Breast epithelium (tissue), 4 donors: ENCODE measurements around the gene MEX3D. TPM values are rescaled to one million over a fixed set of nuclear protein-coding genes. Genes with fewer than 3 reads are reported as not detected.

Experiments used
- DNase-seq, 2 donors: peaks; one replicate each; pipeline ENCODE4 v3.0.0-alpha.2; 2019; ENCODE audit warnings: low spot score in 2 of 2
- H3K27ac ChIP-seq, 2 donors: fragments of 200-600 bp; sonication (generic) in 1 of 2; one replicate each; pipeline ENCODE4 v1.5.1; 2016 to 2019; ENCODE audit warnings: mild to moderate bottlenecking in 1 of 2
- H3K27me3 ChIP-seq, 2 donors: fragments of 200-600 bp; sonication (generic) in 1 of 2; one replicate each; pipeline versions ENCODE4 v1.5.1 to v1.6.0; 2017 to 2019; ENCODE audit warnings: control low read depth in 1 of 2, mild to moderate bottlenecking in 1 of 2
- H3K36me3 ChIP-seq: fragments of 200-600 bp; one replicate; pipeline ENCODE4 v1.5.1; 2019
- H3K4me1 ChIP-seq, 2 donors: fragments of 200-600 bp; sonication (generic); one replicate each; pipeline ENCODE4 v1.5.1; 2016 to 2019; ENCODE audit warnings: control low read depth in 1 of 2
- H3K4me3 ChIP-seq, 3 donors: fragments of 200-600 bp; sonication (generic); 1 replicate in 2 of 3; 2 replicates in 1 of 3; pipeline ENCODE4 v1.5.1; 2016 to 2019; ENCODE audit warnings: mild to moderate bottlenecking in 3 of 3, moderate library complexity in 2 of 3
- H3K9me3 ChIP-seq, 2 donors: fragments of 200-600 bp; sonication (generic) in 1 of 2; one replicate each; pipeline ENCODE4 v1.5.1; 2016 to 2019; ENCODE audit warnings: control low read depth in 1 of 2
- POLR2A ChIP-seq: fragments of 450-650 bp; IDR thresholded peaks from one replicate; pipeline ENCODE4 v1.6.1; 2016; ENCODE audit warnings: antibody characterized with exemption, mild to moderate bottlenecking, moderate library complexity
- POLR2AphosphoS5 ChIP-seq, 3 donors: sonication (generic); formaldehyde crosslinking; IDR thresholded peaks; one replicate each; pipeline ENCODE4 v1.6.1; 2017; ENCODE audit warnings: antibody characterized with exemption in 3 of 3
- intact Hi-C: fragments of 100-400 bp; cut with DNase I; formaldehyde crosslinking; loops from one replicate; pipeline ENCODE4 v1.15.1; 2023; ENCODE audit warnings: low total_unique reads
- total RNA-seq, 3 donors: library from RNA; depleted of rRNA; stranded (reverse); fragments of >200 nt; gene quantifications; one replicate each; pipeline ENCODE4 v1.1.0, GENCODE V29; 2016
- TF ChIP-seq, protein P1 (sequence below), 3 donors: fragments of 450-650 bp; IDR thresholded peaks; one replicate each; pipeline ENCODE4 v1.5.1; 2016 to 2017; ENCODE audit warnings: antibody characterized with exemption in 3 of 3, mild to moderate bottlenecking in 3 of 3, moderate library complexity in 3 of 3

Gene MEX3D
- total RNA-seq, 3 donors from 2014 or later, result 12.5 to 14.3 (median 12.6) TPM

- no peaks in the 10 kb centered on the region for H3K9me3 ChIP-seq
- peaks cover 9% of the 10 kb centered on the region for H3K36me3 ChIP-seq
- intact Hi-C loops, result no loop called here
- H3K4me3 ChIP-seq, result no peak overlapping the region
- H3K27me3 ChIP-seq, result no peaks in the 10 kb centered on the region
- no peak for DNase-seq
- TF ChIP-seq POLR2A (no peak), POLR2AphosphoS5 (IDR thresholded peaks at IDR 0.05) (no peak)
- TF ChIP-seq, protein P1, sequence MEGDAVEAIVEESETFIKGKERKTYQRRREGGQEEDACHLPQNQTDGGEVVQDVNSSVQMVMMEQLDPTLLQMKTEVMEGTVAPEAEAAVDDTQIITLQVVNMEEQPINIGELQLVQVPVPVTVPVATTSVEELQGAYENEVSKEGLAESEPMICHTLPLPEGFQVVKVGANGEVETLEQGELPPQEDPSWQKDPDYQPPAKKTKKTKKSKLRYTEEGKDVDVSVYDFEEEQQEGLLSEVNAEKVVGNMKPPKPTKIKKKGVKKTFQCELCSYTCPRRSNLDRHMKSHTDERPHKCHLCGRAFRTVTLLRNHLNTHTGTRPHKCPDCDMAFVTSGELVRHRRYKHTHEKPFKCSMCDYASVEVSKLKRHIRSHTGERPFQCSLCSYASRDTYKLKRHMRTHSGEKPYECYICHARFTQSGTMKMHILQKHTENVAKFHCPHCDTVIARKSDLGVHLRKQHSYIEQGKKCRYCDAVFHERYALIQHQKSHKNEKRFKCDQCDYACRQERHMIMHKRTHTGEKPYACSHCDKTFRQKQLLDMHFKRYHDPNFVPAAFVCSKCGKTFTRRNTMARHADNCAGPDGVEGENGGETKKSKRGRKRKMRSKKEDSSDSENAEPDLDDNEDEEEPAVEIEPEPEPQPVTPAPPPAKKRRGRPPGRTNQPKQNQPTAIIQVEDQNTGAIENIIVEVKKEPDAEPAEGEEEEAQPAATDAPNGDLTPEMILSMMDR (IDR thresholded peaks at IDR 0.05), result no peak
- no peak overlapping the region for H3K27ac ChIP-seq
- peaks cover 0 to 6% of the 10 kb centered on the region in 2 donors for H3K4me1 ChIP-seq
Measured at GRCh38 chr19:1598777-1599459, 30.8 kb upstream of the MEX3D start.

DNA sequence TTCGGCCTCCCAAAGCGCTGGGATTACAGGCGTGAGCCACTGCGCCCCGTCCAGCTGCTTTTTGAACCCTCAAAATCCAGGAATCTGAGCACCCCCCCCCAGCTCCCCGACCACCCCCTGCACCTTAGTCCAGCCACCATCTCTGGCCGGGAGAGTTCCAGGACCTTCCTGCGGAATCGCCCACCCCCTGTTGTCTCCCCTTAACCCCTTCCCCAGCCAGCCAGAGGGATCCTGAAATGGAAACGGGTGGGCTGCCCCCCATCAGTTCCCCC, 25.3 kb upstream of the MEX3D start:
- Histone ChIP-seq H3K9me3 (no peaks in the 10 kb centered on the region), H3K4me1 (peaks cover 9 to 12% of the 10 kb centered on the region in 2 donors), H3K27ac (peak overlapping the region in 1 of 2 donors; percentile 30), H3K27me3 (no peaks in the 10 kb centered on the region), H3K36me3 (peaks cover 9% of the 10 kb centered on the region), H3K4me3 (peak overlapping the region; percentile 53 to 91 (median 73))
- no peak for TF ChIP-seq POLR2A
- TF ChIP-seq POLR2AphosphoS5 (IDR thresholded peaks at IDR 0.05), result no peak
- TF ChIP-seq, protein P1 (IDR thresholded peaks at IDR 0.05), result no peak
- DNase-seq, result no peak
- intact Hi-C loops, result no loop called here

DNA sequence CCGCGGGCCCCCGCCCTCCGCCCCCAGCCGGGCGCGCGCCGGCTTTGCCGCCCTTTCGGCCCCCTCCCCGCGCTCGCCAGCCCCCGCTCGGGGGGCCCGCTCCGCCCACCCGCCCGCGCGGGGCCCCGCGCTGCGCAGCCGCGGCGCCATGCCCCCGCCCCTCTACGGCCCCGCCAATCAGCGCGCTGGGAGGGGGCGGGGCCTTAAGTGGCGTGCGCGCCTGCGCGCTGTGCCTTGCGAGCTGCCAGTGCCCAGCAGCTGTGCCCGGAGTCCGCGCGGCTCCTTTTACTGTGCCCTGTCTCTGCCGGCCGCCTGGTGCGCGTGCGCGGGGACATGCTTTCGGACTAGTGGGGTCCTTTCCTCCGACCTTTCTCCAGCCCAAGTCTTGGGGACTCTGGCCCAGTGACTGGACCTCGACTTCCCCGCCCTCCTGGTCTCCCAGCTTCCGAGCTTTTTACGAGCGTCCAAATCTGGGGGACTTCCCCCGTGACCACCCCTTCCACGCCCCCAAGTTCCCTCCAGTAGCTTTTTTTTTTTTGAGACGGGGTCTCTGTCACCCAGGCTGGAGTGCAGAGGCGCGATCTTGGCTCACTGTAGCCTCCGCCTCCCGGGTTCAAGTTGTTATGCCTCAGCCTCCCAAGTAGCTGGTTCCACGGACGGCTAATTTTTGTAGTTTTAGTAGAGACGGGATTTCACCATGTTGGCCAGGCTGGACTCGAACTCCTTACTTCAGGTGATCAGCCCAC, 24.8 kb upstream of the MEX3D start, which contains the start of gene MBD3:
TSS of gene MBD3 (minus strand) at position 111 of the 746 bp plus-strand sequence. CDS start 234 bp downstream, outside the sequence.
- Histone ChIP-seq H3K4me1 (peaks cover 9 to 12% of the 10 kb centered on the region in 2 donors), H3K27ac (peak within 1 kb of the TSS; percentile 87 to 98), H3K27me3 (no peaks in the 10 kb centered on the region), H3K36me3 (peaks cover 8% of the 10 kb centered on the region), H3K4me3 (peak within 1 kb of the TSS; percentile 73 to 91 (median 81)), H3K9me3 (no peaks in the 10 kb centered on the region)
- intact Hi-C loops, result no loop called here
- TF ChIP-seq, protein P1 (IDR thresholded peaks at IDR 0.05), result peak in 2 of 3 donors; percentile 16 to 47
- TF ChIP-seq POLR2A (peak; percentile 15), POLR2AphosphoS5 (IDR thresholded peaks at IDR 0.05) (peak in 1 of 3 donors; percentile 69)
- peak; percentile 92 to 93 for DNase-seq

GRCh38 chr19:1592024-1592754, 24.1 kb upstream of the MEX3D start:
- H3K36me3 ChIP-seq, result peaks cover under 1% of the 10 kb centered on the region
- H3K27ac ChIP-seq, result peak overlapping the region; percentile 87 to 98
- TF ChIP-seq, protein P1 (IDR thresholded peaks at IDR 0.05), result no peak
- TF ChIP-seq POLR2A (no peak), POLR2AphosphoS5 (IDR thresholded peaks at IDR 0.05) (peak in 2 of 3 donors; percentile 18 to 30)
- peaks cover 9 to 12% of the 10 kb centered on the region in 2 donors for H3K4me1 ChIP-seq
- H3K9me3 ChIP-seq, result no peaks in the 10 kb centered on the region
- DNase-seq, result peak; percentile 68 to 81
- peak overlapping the region; percentile 73 to 91 (median 81) for H3K4me3 ChIP-seq
- H3K27me3 ChIP-seq, result no peaks in the 10 kb centered on the region
- intact Hi-C loops, result no loop called here
